T-cell (primary cell): Measurements from ENCODE around the gene BCO2. TPM values are rescaled to one million over a fixed set of nuclear protein-coding genes. Genes with fewer than 3 reads are reported as not detected.

Source experiments
- ATAC-seq, 4 experiments: fragments of 200-7000 bp in 3 of 4; fragments of 150-1000 bp in 1 of 4; cut with Tn5 transposase; replicated peaks in 1 of 4; 1 replicate in 3 of 4; 2 replicates in 1 of 4; pipeline ENCODE4 v1.10.0; 2021; ENCODE audit warnings: moderate library complexity in 3 of 4, mild to moderate bottlenecking in 2 of 4, moderate number of reproducible peaks in 1 of 4
- CTCF ChIA-PET, 2 donors: fragments of 300-600 bp; sonication (Branson Sonifier 250); formaldehyde crosslinking; loops; one replicate each; lab custom pipeline; 2022; ENCODE audit warnings: antibody characterized with exemption in 2 of 2; lab: Charles Lee
- POLR2A ChIA-PET, 2 donors: fragments of 300-600 bp; sonication (Branson Sonifier 250); formaldehyde crosslinking; loops; one replicate each; lab custom pipeline; 2022; ENCODE audit warnings: antibody characterized with exemption in 2 of 2; lab: Charles Lee
- DNase-seq, 35 experiments: peaks; one replicate each; pipeline versions ENCODE4 v3.0.0 to v3.0.0-alpha.2; 2013 to 2023
- H3K27ac ChIP-seq: one replicate; pipeline ENCODE4 v1.5.1; 2013; ENCODE audit warnings: low read length
- H3K27me3 ChIP-seq, 2 experiments: replicated peaks in 1 of 2; 1 replicate in 1 of 2; 2 replicates in 1 of 2; pipeline versions ENCODE4 v1.6.1 to v1.7.0; 2013; ENCODE audit warnings: low read length in 1 of 2, mixed read lengths in 1 of 2; ENCODE audit not compliant: control insufficient read depth in 2 of 2, insufficient read depth in 2 of 2; ENCODE audit errors: extremely low read depth in 1 of 2
- H3K36me3 ChIP-seq, 2 donors: 1 replicate in 1 of 2; 2 replicates in 1 of 2; pipeline versions ENCODE4 v1.6.1 to v1.7.0; 2013; ENCODE audit warnings: low read length in 1 of 2; ENCODE audit not compliant: control insufficient read depth in 2 of 2, insufficient read depth in 1 of 2; ENCODE audit errors: extremely low read depth in 1 of 2
- H3K4me1 ChIP-seq, 2 experiments: 1 replicate in 1 of 2; 2 replicates in 1 of 2; pipeline versions ENCODE4 v1.6.1 to v1.7.0; 2013; ENCODE audit warnings: low read length in 2 of 2, mixed read lengths in 1 of 2; ENCODE audit not compliant: insufficient read depth in 2 of 2, control insufficient read depth in 1 of 2; ENCODE audit errors: extremely low read depth in 1 of 2
- H3K4me3 ChIP-seq, 2 donors: 1 replicate in 1 of 2; 2 replicates in 1 of 2; pipeline versions ENCODE4 v1.5.1 to v1.7.0; 2013; ENCODE audit warnings: mild to moderate bottlenecking in 2 of 2, low read length in 1 of 2, moderate library complexity in 1 of 2; ENCODE audit not compliant: control insufficient read depth in 1 of 2; ENCODE audit errors: extremely low read depth in 1 of 2
- H3K9me3 ChIP-seq: 2 replicates; pipeline ENCODE4 v1.7.0; 2013
- H3K27ac Mint-ChIP-seq, 2 donors: one replicate each; pipeline ENCODE4 v1.8.0; 2020 to 2021; ENCODE audit warnings: mild to moderate bottlenecking in 2 of 2, mixed read lengths in 2 of 2
- H3K27me3 Mint-ChIP-seq, 2 donors: one replicate each; pipeline ENCODE4 v1.8.0; 2021 to 2022; ENCODE audit warnings: mixed read lengths in 2 of 2
- H3K36me3 Mint-ChIP-seq: one replicate; pipeline ENCODE4 v1.8.0; 2021; ENCODE audit warnings: mixed read lengths
- H3K4me1 Mint-ChIP-seq, 3 donors: one replicate each; pipeline ENCODE4 v1.8.0; 2020 to 2022; ENCODE audit warnings: mixed read lengths in 3 of 3, mild to moderate bottlenecking in 1 of 3
- H3K4me3 Mint-ChIP-seq, 3 donors: one replicate each; pipeline ENCODE4 v1.8.0; 2020 to 2022; ENCODE audit warnings: mild to moderate bottlenecking in 3 of 3, mixed read lengths in 3 of 3, moderate library complexity in 3 of 3
- H3K9me3 Mint-ChIP-seq, 3 donors: one replicate each; pipeline ENCODE4 v1.8.0; 2020 to 2022; ENCODE audit warnings: mixed read lengths in 3 of 3
- WGBS: methylation state at CpG from one replicate; pipeline ENCODE4 v1.1.5; 2013; ENCODE audit warnings: missing lambda C conversion rate; ENCODE audit not compliant: insufficient coverage; 5-methylcytosine and 5-hydroxymethylcytosine counted together
- total RNA-seq, 35 experiments: library from RNA in 6 of 35; stranded (reverse) in 6 of 35; fragments of 120-200 nt in 1 of 35; gene quantifications; one replicate each; pipeline versions ENCODE4 v1.2.1 to v1.2.4 and lab custom pipeline; 2013 to 2026

BCO2 gene
- total RNA-seq, 5 donors from 2014 or later (not counting 1 experiment from before 2014, with no cell fraction given): 1.5 to 3.2 (median 1.8) TPM

DNA sequence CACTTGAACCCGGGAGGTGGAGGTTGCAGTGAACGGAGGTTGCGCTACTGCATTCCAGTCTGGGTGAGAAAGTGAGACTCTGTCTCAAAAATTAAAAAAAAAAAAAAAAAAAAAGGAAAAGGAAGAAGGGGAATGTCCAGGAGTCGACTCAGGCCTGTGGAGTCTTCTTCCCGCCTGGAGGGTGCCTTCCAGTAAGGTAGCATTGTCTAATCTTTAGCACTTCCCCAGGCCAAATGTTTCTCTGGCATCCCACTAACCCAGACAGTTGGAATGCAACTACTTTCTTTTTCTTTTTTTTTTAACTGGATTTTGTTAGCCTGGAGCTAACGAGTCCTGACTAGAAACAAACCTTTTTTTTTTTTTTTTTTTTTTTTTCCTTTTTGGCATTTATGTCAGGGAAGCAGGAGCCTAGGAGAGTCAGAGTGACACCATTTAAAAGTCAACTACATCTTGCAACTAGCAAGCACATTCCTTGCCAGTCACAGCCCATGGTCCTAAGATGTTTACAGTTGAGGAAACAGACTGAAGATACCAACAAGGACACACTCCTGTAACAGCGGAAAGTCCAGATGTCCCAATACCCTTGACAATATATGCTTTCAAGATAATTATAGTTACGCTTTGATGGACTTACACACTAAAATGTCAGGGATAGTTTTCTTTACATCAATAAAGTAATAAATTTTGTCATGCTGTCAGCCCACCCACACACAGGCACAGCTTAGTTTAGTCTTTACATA is 74.7 kb downstream of the BCO2 start:
- WGBS: no CpG with 5 or more reads among the region's 8 CpGs
- ChIA-PET POLR2A (no interaction called here), CTCF (interaction anchor here in 1 of 2 donors (0.7 kb wide), 1 partner anchor 25 kb away, joined by 3 read pairs; no protein-coding TSS in a partner anchor)
- no peak overlapping the region for H3K4me3 Mint-ChIP-seq
- H3K27me3 ChIP-seq: no peaks in the 10 kb centered on the region
- no peaks in the 10 kb centered on the region for H3K27me3 Mint-ChIP-seq
- H3K9me3 Mint-ChIP-seq: peaks cover 0 to 7% (median 0%) of the 10 kb centered on the region in 3 donors
- H3K27ac Mint-ChIP-seq: no peak overlapping the region
- no peak overlapping the region for H3K27ac ChIP-seq
- no peaks in the 10 kb centered on the region for H3K4me1 Mint-ChIP-seq
- no peaks in the 10 kb centered on the region for H3K9me3 ChIP-seq
- no peak overlapping the region for H3K4me3 ChIP-seq
- no peaks in the 10 kb centered on the region for H3K36me3 ChIP-seq
- H3K36me3 Mint-ChIP-seq: peaks cover 5% of the 10 kb centered on the region
- DNase-seq: no peak
- ATAC-seq: no peak
- H3K4me1 ChIP-seq: no peaks in the 10 kb centered on the region

DNA sequence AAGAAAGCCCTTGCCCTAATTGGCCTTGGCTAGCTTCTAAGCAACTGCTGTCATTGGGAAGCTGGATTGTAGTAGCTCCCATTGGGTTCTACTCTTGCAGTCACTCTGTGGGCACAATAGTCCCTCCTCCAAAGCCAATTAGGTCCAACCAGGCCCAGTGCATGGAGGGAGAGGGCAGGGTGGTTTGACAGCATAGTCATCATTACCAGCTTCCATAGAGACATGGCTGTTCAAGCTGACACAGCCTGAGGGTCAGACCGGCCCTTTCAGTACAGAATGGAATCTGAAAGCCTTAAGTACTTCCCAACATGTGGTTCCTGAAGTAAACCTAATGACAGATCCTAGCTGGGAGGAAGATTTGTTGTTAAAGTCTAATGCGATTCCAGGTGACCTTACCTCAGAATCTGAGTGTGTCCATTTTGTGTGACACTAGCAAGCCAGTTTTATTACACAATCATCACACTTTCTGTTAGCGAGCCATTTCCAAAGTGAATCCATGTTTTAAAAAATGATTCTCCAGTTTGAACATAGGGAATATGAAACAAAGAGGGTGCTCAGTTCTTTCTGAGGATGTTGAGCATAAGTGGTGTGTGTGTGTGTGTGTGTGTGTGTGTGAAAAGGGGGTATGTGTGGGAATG is 78.4 kb downstream of the BCO2 start:
- no peaks in the 10 kb centered on the region for H3K4me1 Mint-ChIP-seq
- H3K4me3 Mint-ChIP-seq: no peak overlapping the region
- no peaks in the 10 kb centered on the region for H3K27me3 ChIP-seq
- ChIA-PET POLR2A (no interaction called here), CTCF (interaction anchor here in 1 of 2 donors (0.5 kb wide), 1 partner anchor 27 kb away, joined by 3 read pairs; no protein-coding TSS in a partner anchor)
- H3K36me3 Mint-ChIP-seq: peaks cover 6% of the 10 kb centered on the region
- no peaks in the 10 kb centered on the region for H3K9me3 Mint-ChIP-seq
- DNase-seq: no peak
- ATAC-seq: no peak
- 100% methylated on average over 1 of the region's 3 CpGs for WGBS
- H3K4me1 ChIP-seq: no peaks in the 10 kb centered on the region
- no peaks in the 10 kb centered on the region for H3K36me3 ChIP-seq
- H3K27me3 Mint-ChIP-seq: no peaks in the 10 kb centered on the region
- H3K27ac Mint-ChIP-seq: no peak overlapping the region
- H3K9me3 ChIP-seq: no peaks in the 10 kb centered on the region
- H3K27ac ChIP-seq: no peak overlapping the region
- H3K4me3 ChIP-seq: no peak overlapping the region

DNA sequence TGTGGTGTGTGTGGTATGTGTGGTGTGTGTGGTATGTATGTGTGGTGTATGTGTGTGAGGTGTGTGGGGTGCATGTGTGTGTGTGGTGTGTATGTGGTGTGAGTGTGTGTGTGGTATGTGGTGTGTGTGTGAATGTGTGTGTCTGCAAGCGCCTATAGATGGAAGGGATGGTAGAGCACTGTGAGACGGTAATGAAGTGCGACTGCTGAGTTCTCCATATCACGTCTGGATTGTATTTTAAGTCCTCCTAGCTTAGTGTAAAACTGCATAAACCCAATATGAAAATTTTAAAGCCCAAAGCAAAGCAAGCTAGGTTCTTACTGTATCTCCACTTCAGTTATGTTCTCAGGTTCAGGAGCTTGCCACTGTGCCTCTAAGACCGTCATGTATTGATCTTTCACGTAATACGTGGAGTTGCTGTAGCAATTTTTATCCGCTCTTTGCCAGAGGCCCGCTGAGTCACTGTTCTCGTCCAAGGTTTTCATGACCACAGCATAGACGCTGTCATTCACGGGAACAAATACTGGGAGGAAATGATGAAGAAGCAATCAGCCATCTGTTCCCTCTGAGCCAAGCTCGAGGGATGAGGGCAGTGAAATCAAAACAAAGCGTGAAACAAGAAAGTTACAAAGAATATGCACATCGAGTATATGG is 79.9 kb downstream of the BCO2 start:
- H3K4me3 ChIP-seq: no peak overlapping the region
- CTCF ChIA-PET: interaction anchor here in 1 of 2 donors (0.6 kb wide), 1 partner anchor 25 kb away, joined by 5 read pairs; no protein-coding TSS in a partner anchor
- H3K27ac ChIP-seq: no peak overlapping the region
- H3K36me3 Mint-ChIP-seq: peaks cover 8% of the 10 kb centered on the region
- 60% methylated on average over 13 of the region's 15 CpGs for WGBS
- H3K9me3 Mint-ChIP-seq: no peaks in the 10 kb centered on the region
- ATAC-seq (no peak), DNase-seq (no peak)
- no peaks in the 10 kb centered on the region for H3K27me3 Mint-ChIP-seq
- no peaks in the 10 kb centered on the region for H3K4me1 Mint-ChIP-seq
- no peaks in the 10 kb centered on the region for H3K36me3 ChIP-seq
- H3K27ac Mint-ChIP-seq: no peak overlapping the region
- no peak overlapping the region for H3K4me3 Mint-ChIP-seq
- no peaks in the 10 kb centered on the region for H3K27me3 ChIP-seq
- no peaks in the 10 kb centered on the region for H3K9me3 ChIP-seq
- POLR2A ChIA-PET: no interaction called here
- H3K4me1 ChIP-seq: no peaks in the 10 kb centered on the region

DNA sequence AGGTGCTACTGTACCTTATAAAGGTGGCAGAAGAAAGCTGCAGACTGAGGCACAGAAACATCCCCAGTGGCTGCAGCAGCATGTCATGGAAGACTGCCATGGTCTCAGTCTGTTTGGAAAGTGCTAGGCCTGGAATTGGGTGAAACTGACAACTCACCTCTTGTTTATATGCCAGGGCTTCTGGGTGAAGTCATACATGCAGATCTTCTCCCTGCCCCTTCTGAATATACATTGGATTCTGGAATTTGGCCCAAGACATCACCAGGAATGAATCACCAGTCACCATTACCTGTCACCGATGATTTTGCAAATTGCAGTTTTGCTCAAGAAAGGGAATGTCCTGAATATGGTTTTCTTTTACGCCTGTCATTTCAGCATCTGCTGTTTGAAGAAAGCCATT is 85.2 kb downstream of the BCO2 start, which contains the start of gene PLET1:
TSS of gene PLET1 (minus strand) at position 371 of the 400 bp plus-strand sequence. CDS start at position 100, 271 bp downstream.
- Mint-ChIP-seq H3K27ac (no peak within 1 kb of the TSS), H3K4me3 (no peak within 1 kb of the TSS), H3K9me3 (no peaks in the 10 kb centered on the region), H3K4me1 (no peaks in the 10 kb centered on the region), H3K36me3 (peaks cover 12% of the 10 kb centered on the region), H3K27me3 (no peaks in the 10 kb centered on the region)
- no peaks in the 10 kb centered on the region for H3K27me3 ChIP-seq
- no CpG with 5 or more reads among the region's 2 CpGs for WGBS
- H3K4me3 ChIP-seq: no peak within 1 kb of the TSS
- no peak within 1 kb of the TSS for H3K27ac ChIP-seq
- no peaks in the 10 kb centered on the region for H3K4me1 ChIP-seq
- no peaks in the 10 kb centered on the region for H3K9me3 ChIP-seq
- ATAC-seq (no peak), DNase-seq (no peak)
- ChIA-PET CTCF (no interaction called here), POLR2A (no interaction called here)
- no peaks in the 10 kb centered on the region for H3K36me3 ChIP-seq

DNA sequence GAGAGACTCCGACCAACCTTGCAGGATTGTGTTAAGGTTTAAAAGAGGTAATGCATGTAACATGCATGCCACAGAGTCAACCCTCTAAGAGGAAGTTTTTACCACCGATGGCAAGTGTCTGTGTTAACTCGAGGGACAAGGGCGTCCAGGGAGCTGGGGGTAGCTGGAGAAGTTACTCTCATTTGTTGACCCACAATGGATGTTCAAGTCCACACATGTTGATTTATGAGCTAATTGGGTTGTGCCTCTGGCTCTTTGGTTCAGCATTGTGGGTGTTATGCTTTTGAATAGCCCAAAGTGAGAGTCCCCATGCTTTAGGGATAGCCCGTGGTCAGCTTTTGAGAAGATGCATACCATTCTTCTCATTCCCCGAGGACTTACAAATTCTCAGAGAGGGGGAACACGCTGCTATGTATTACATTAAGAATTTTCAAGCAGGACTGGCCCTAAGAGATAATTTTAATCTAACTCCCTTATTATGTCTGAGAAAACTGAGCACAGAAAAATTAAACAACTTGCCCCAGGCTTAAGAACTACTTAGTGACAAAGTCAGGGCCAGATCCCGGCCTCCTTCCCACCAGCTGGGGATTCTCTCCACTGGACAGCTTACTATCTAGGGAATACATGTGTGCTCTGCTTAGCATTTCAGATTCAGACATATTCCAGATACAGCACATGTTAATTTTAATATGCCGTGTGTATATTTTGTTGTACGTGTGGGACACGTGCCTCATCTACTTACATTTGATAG is 90.5 kb downstream of the BCO2 start:
- H3K27me3 ChIP-seq: no peaks in the 10 kb centered on the region
- H3K4me3 ChIP-seq: no peak overlapping the region
- ATAC-seq: no peak
- H3K4me3 Mint-ChIP-seq: no peak overlapping the region
- H3K36me3 ChIP-seq: no peaks in the 10 kb centered on the region
- H3K4me1 Mint-ChIP-seq: no peaks in the 10 kb centered on the region
- ChIA-PET CTCF (no interaction called here), POLR2A (no interaction called here)
- H3K4me1 ChIP-seq: no peaks in the 10 kb centered on the region
- no peaks in the 10 kb centered on the region for H3K9me3 Mint-ChIP-seq
- WGBS: 58% methylated on average over 4 of the region's 11 CpGs
- peaks cover under 1% of the 10 kb centered on the region for H3K36me3 Mint-ChIP-seq
- no peak for DNase-seq
- no peak overlapping the region for H3K27ac Mint-ChIP-seq
- no peaks in the 10 kb centered on the region for H3K27me3 Mint-ChIP-seq
- H3K27ac ChIP-seq: no peak overlapping the region
- no peaks in the 10 kb centered on the region for H3K9me3 ChIP-seq

DNA sequence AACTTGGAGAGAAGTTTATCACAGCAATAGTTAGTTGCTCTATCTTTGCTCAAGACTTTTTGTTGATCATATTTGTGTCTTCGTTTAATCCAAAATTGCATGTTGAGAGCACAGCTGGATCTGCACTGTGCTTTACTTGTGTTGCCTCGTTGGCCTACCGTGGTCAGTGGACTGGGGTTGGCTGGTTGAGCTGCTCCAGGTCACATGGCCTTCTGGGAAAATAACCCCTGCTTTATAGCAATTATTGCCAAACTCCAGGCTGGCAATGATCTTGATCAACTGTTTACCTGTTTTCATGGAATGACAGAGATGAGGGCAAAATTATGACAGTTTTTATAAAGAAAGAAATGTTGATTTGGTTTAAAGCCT is 91.1 kb downstream of the BCO2 start:
- H3K27me3 Mint-ChIP-seq: no peaks in the 10 kb centered on the region
- 80% methylated on average over 1 of the region's 3 CpGs for WGBS
- DNase-seq (no peak), ATAC-seq (no peak)
- Histone ChIP-seq H3K27me3 (no peaks in the 10 kb centered on the region), H3K4me3 (no peak overlapping the region), H3K9me3 (no peaks in the 10 kb centered on the region), H3K36me3 (no peaks in the 10 kb centered on the region), H3K27ac (no peak overlapping the region), H3K4me1 (no peaks in the 10 kb centered on the region)
- no peaks in the 10 kb centered on the region for H3K4me1 Mint-ChIP-seq
- no peak overlapping the region for H3K27ac Mint-ChIP-seq
- H3K9me3 Mint-ChIP-seq: no peaks in the 10 kb centered on the region
- H3K36me3 Mint-ChIP-seq: peaks cover 2% of the 10 kb centered on the region
- POLR2A ChIA-PET: no interaction called here
- CTCF ChIA-PET: no interaction called here
- no peak overlapping the region for H3K4me3 Mint-ChIP-seq
